ENCODE measurements around the gene CSNK1G2. TPM values are rescaled to one million over a fixed set of nuclear protein-coding genes. Genes with fewer than 3 reads are reported as not detected.

CSNK1G2 gene
- total and polyA plus RNA-seq, 8 donors, result 30.2 to 210 (median 65.3) TPM

GRCh38 chr19:1929021-1929742, 11.8 kb upstream of the CSNK1G2 start:
- Histone ChIP-seq H3K4me3 (peak overlapping the region; percentile 32 to 47 (median 34)), H3K36me3 (peaks cover 10 to 19% (median 18%) of the 10 kb centered on the region in 4 donors), H3K9me3 (peaks cover 0 to 5% (median 0%) of the 10 kb centered on the region in 4 donors), H3K27me3 (peaks cover 0 to 4% (median 0%) of the 10 kb centered on the region in 3 donors), H3K4me1 (peaks cover 11 to 17% (median 15%) of the 10 kb centered on the region in 4 donors), H3K27ac (peak overlapping the region in 1 of 5 donors; percentile 41)
- TF ChIP-seq POLR2AphosphoS5 (IDR thresholded peaks at IDR 0.05), result peak in 1 of 3 donors; percentile 57
- peak in 6 of 7 experiments; percentile 32 to 92 (median 88) for TF ChIP-seq CTCF (IDR thresholded peaks at IDR 0.05)
- TF ChIP-seq POLR2A (IDR thresholded peaks at IDR 0.05), result no peak
- 6 to 14% (median 7%) methylated on average over 32 to 42 of the region's 42 CpGs for WGBS, 5 donors
- intact Hi-C loops (cut with DNase I; ENCODE audit: low total_unique reads), result no loop called here
- DNase-seq, result peak; percentile 88 to 92

- Histone ChIP-seq H3K4me3 (no peak overlapping the region), H3K9me3 (peaks cover 0 to 5% (median 0%) of the 10 kb centered on the region in 4 donors), H3K27ac (no peak overlapping the region), H3K27me3 (peaks cover 0 to 4% (median 0%) of the 10 kb centered on the region in 3 donors), H3K4me1 (peaks cover 11 to 22% (median 19%) of the 10 kb centered on the region in 4 donors), H3K36me3 (no peaks in the 10 kb centered on the region)
- no peak for DNase-seq
- WGBS, 5 donors, result 83 to 100% (median 98%) methylated on average over 1 of the region's 1 CpG
- TF ChIP-seq POLR2AphosphoS5 (IDR thresholded peaks at IDR 0.05), result no peak
- intact Hi-C loops (cut with DNase I; ENCODE audit: low total_unique reads), result loop anchor here (10.0 kb wide), 2 partner anchors 83 to 143 kb away; partner anchors contain the start of gene BTBD2
These were observed 9.5 kb upstream of the CSNK1G2 start for GRCh38 chr19:1931445-1931844.

- 78 to 92% (median 84%) methylated on average over 6 to 8 of the region's 8 CpGs for WGBS, 5 donors
- Histone ChIP-seq H3K36me3 (no peaks in the 10 kb centered on the region), H3K9me3 (peaks cover 0 to 5% (median 0%) of the 10 kb centered on the region in 4 donors), H3K4me3 (no peak overlapping the region), H3K27ac (no peak overlapping the region), H3K4me1 (peaks cover 11 to 22% (median 19%) of the 10 kb centered on the region in 4 donors), H3K27me3 (peaks cover 0 to 4% (median 0%) of the 10 kb centered on the region in 3 donors)
- no peak for DNase-seq
- intact Hi-C loops (cut with DNase I; ENCODE audit: low total_unique reads), result loop anchor here (10.0 kb wide), 2 partner anchors 82 to 142 kb away; partner anchors contain the start of gene BTBD2
- no peak for TF ChIP-seq CTCF (IDR thresholded peaks at IDR 0.05)
- no peak for TF ChIP-seq EP300 (IDR thresholded peaks at IDR 0.05)
- TF ChIP-seq POLR2AphosphoS5 (IDR thresholded peaks at IDR 0.05), result no peak
- no peak for TF ChIP-seq POLR2A (IDR thresholded peaks at IDR 0.05)
These were observed 8.6 kb upstream of the CSNK1G2 start for GRCh38 chr19:1932395-1932794.

GRCh38 chr19:1933244-1933643, 7.7 kb upstream of the CSNK1G2 start:
- no peak for DNase-seq
- Histone ChIP-seq H3K27me3 (peaks cover 0 to 4% (median 0%) of the 10 kb centered on the region in 3 donors), H3K9me3 (peaks cover 0 to 5% (median 0%) of the 10 kb centered on the region in 4 donors), H3K27ac (no peak overlapping the region), H3K36me3 (no peaks in the 10 kb centered on the region), H3K4me3 (no peak overlapping the region), H3K4me1 (peaks cover 11 to 22% (median 19%) of the 10 kb centered on the region in 4 donors)
- intact Hi-C loops (cut with DNase I; ENCODE audit: low total_unique reads), result loop anchor here (10.0 kb wide), 2 partner anchors 82 to 142 kb away; partner anchors contain the start of gene BTBD2
- 77 to 82% (median 77%) methylated on average over 7 of the region's 7 CpGs for WGBS, 5 donors
- TF ChIP-seq EP300 (IDR thresholded peaks at IDR 0.05), result no peak
- no peak for TF ChIP-seq POLR2A (IDR thresholded peaks at IDR 0.05)
- no peak for TF ChIP-seq CTCF (IDR thresholded peaks at IDR 0.05)
- TF ChIP-seq POLR2AphosphoS5 (IDR thresholded peaks at IDR 0.05), result no peak
